Subcutaneous adipose tissue (tissue), 4 donors: ENCODE measurements around the gene FN1. TPM values are rescaled to one million over a fixed set of nuclear protein-coding genes. Genes with fewer than 3 reads are reported as not detected.

Experiments
- total RNA-seq, 4 donors: library from RNA; depleted of rRNA; stranded (reverse); fragments of >200 nt; gene quantifications; one replicate each; pipeline ENCODE4 v1.1.0, GENCODE V29; 2016
- TF ChIP-seq, protein P1 (sequence below): fragments of 450-650 bp; IDR thresholded peaks from one replicate; pipeline ENCODE4 v1.5.1; 2016; ENCODE audit warnings: low read depth, mild to moderate bottlenecking, control low read depth, antibody characterized with exemption, moderate library complexity

The FN1 gene
- total RNA-seq, 4 donors from 2014 or later, result 80.4 to 1,315 (median 407) TPM

DNA sequence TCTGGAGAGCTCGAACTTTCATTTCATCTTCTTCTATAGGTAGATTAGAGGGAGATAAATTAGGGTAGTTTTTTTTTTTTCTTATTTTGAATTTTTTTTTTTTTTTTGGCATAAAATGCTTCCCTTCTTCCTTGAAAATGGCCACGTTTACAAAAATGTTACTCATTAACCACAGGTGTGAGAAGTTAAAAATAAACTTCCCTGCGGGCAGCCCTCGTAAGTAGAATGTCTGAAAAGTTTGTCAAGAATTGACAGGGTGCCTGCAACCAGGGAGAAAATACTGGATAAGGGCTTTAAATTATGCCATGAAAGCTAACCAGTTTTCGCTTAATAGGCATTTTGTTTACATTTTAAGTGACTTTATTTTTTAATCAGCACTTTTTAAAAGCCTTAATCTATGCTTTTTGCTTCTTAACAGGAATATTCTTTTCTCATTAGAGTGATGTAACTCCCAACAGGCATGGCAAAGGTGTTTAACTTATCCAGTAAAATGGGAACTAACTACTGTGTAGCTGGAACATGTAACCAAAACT, 4.2 kb upstream of the FN1 start:
- TF ChIP-seq, protein P1, sequence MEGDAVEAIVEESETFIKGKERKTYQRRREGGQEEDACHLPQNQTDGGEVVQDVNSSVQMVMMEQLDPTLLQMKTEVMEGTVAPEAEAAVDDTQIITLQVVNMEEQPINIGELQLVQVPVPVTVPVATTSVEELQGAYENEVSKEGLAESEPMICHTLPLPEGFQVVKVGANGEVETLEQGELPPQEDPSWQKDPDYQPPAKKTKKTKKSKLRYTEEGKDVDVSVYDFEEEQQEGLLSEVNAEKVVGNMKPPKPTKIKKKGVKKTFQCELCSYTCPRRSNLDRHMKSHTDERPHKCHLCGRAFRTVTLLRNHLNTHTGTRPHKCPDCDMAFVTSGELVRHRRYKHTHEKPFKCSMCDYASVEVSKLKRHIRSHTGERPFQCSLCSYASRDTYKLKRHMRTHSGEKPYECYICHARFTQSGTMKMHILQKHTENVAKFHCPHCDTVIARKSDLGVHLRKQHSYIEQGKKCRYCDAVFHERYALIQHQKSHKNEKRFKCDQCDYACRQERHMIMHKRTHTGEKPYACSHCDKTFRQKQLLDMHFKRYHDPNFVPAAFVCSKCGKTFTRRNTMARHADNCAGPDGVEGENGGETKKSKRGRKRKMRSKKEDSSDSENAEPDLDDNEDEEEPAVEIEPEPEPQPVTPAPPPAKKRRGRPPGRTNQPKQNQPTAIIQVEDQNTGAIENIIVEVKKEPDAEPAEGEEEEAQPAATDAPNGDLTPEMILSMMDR, result no peak

GRCh38 chr2:215439404-215439803, 3.5 kb upstream of the FN1 start:
- TF ChIP-seq, protein P1, result no peak

DNA sequence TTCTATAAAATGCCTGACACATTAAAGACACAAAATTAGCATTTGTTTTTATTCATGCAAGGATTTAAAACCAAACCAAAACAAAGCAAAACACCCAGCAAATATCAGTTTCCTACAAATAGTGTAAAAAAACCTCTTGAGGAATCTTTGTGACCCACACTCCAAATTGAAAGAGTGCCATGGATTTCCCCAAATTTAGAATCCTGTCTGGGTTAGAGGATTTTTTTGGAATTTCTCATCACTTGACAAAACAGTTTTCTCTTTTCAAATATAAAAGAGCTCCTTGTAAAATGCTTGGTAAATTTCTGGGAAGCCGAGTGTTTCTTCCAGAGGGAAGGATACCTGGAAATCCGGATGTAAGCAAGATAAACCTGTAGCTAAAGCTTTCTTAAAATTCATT, 1.7 kb upstream of the FN1 start:
- TF ChIP-seq, protein P1, result no peak

DNA sequence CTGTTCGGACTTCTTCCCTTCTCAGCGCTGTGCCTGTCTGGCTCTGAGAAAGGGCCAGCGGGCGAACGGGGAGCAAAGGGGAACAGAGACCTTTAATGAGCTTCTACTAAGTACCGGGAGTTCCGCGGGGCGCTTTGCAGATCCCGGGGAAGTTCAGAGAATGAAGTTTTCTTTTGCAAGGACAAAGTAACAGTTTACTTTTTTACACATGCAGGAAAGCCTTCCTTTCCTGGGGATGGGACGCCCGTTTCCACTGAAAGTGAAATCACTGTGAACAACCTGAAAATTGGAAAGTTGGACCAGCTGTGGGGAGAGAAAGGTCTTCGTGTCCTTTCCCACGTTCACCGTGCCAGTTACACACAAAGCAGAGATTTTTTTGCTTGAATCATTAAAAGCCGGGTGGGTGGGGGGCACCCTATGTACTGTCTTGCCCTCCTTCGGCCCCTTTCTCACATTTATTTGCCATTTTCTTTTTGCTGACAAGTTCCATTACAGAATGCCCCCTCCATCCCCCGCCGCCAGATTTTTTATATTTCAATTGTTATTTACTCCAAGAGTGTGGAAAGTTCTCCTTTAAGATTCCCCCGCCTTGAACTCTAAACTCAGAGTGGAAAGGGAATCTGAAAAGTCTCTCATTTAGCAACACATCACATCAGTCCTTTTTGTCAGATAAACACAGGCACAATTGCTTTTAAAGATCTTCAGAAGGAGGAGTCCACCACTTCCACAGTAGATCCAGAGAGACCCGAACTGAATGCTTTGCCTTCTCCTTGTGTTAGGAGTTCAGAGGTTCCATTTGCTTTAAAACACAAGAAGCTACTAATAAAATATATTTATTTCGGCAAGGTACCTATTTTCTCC, 1.1 kb upstream of the FN1 start:
- TF ChIP-seq, protein P1, result no peak

DNA sequence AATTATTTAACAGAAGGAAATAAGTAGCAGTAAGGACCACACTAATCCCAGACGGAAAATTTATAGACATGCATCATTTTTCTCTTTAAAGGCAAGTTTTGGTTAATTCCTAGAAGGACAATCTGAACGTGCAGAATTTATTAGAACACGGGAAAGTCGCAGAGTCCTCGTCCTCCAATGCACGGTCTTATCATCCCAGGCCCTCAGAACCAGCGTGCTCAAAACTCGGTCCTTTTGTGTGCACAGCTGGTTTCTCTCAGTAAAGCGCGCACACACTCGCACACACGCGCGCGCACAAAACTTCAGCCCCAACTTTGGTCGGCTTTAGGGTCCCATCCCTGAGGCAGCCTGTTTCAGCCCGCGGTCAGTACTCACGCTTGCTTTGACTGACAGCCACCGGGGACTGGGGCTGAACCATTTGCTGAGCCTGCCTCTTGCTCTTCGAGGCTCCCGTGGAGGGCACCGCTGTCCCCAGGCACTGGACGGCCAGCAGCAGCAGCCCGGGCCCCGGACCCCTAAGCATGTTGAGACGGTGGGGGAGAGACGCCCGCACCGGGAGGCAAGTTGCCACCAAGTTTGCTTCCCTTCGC, 493 bp downstream of the FN1 start:
- TF ChIP-seq, protein P1, result no peak

GRCh38 chr2:215434447-215435279, 1.2 kb downstream of the FN1 start:
- TF ChIP-seq, protein P1, result no peak
